GM18511 (cell line): ENCODE measurements around the gene CEACAM21.

Experiments
- ATAC-seq: cut with Tn5 transposase; IDR thresholded peaks from one replicate; pipeline ENCODE4 v1.9.1; 2021; ENCODE audit warnings: mild to moderate bottlenecking, moderate library complexity; ENCODE audit not compliant: unreplicated experiment

CEACAM21 gene

GRCh38 chr19:41616792-41617621 is 41.0 kb downstream of the CEACAM21 start:
- no peak for ATAC-seq

- no peak for ATAC-seq
These were observed 42.2 kb downstream of the CEACAM21 start for GRCh38 chr19:41617941-41618730.

- no peak for ATAC-seq
These were observed 43.1 kb downstream of the CEACAM21 start for GRCh38 chr19:41619018-41619556.

- ATAC-seq = no peak
These were observed 44.2 kb downstream of the CEACAM21 start for GRCh38 chr19:41620171-41620570.

GRCh38 chr19:41621226-41621625 is 45.3 kb downstream of the CEACAM21 start:
- no peak for ATAC-seq

GRCh38 chr19:41621654-41622053 is 45.7 kb downstream of the CEACAM21 start:
- ATAC-seq = no peak

- ATAC-seq = no peak
These were observed 47.4 kb downstream of the CEACAM21 start for GRCh38 chr19:41623360-41623759.

- ATAC-seq = no peak
These were observed 48.5 kb downstream of the CEACAM21 start for GRCh38 chr19:41624515-41624914.

GRCh38 chr19:41624937-41625336 is 49.0 kb downstream of the CEACAM21 start:
- no peak for ATAC-seq

- ATAC-seq = no peak
These were observed 50.3 kb downstream of the CEACAM21 start for GRCh38 chr19:41626278-41626677.

- ATAC-seq = no peak
These were observed 50.9 kb downstream of the CEACAM21 start, which contains the start of gene CEACAM4 for GRCh38 chr19:41626877-41627276. CEACAM4 (minus strand) TSS chr19:41627074; CDS start chr19:41626963, 111 bp downstream.

- no peak for ATAC-seq
These were observed 52.2 kb downstream of the CEACAM21 start for GRCh38 chr19:41627966-41628675.
